Loucy (cell line): ENCODE measurements around the gene FAM120C.

Experiments used
- CTCF ChIP-seq: fragments of 200-600 bp; sonication (generic); conservative IDR thresholded peaks from 2 replicates; pipeline ENCODE4 v1.5.1; 2014; ENCODE audit warnings: mild to moderate bottlenecking, antibody characterized with exemption, low read length
- EZH2phosphoT487 ChIP-seq: fragments of 200-600 bp; IDR thresholded peaks from 2 replicates; pipeline ENCODE4 v1.6.1; 2018; ENCODE audit warnings: antibody characterized with exemption, mild to moderate bottlenecking, moderate library complexity, borderline replicate concordance

DNA sequence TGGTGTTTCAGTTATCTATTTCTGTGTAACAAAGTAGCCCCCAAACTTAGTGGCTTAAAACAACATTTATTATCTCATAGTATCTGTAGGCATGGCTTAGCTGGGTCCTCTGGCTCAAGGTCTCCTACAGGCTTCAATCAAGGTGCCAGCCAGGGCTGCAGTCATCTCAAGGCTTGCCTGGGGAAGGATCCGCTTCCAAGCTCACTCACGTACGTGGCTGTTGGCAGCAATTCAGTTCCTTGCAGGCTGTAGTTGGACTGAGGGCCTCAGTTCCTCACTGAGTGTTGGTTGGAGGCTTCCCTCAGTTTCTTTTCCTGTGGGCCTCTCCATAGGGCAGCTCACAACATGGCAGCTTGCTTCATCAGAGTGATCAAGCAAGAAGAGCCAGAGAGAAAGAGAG lies 9.3 kb downstream of the FAM120C start:
- no peak for TF ChIP-seq CTCF
- no peak for TF ChIP-seq EZH2phosphoT487
